Embryonic facial prominence (tissue), 1 donor: ENCODE results near the gene ABCD3.

Experiments
- DNase-seq: peaks from one replicate; pipeline ENCODE4 v3.0.0-alpha.2; 2016; ENCODE audit errors: extremely low spot score

ABCD3 gene

GRCh38 chr1:94462606-94463005 is 44.4 kb downstream of the ABCD3 start:
- DNase-seq = no peak

GRCh38 chr1:94463056-94463764 is 45.0 kb downstream of the ABCD3 start:
- DNase-seq = no peak

GRCh38 chr1:94463765-94464330 is 45.7 kb downstream of the ABCD3 start:
- DNase-seq = no peak

- DNase-seq = no peak
Observed at GRCh38 chr1:94468708-94469107, 50.5 kb downstream of the ABCD3 start.

DNA sequence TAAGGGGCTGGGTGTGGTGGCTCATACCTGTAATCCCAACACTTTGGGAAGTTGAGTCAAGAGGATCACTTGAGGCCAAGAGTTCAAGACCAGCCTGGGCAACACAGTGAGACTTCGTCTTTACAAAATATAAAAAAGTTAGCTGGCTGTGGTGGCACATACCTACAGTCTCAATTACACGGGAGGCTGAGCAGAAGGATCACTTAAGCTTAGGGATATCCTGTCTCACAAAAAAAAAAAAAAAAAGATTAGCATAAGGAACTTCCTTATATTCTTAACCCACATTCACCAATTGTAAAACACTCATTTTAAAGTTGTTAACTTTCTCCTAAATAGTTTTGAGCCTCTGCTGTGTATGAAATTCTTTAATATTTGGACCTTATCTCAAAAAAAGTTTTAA is 53.1 kb downstream of the ABCD3 start:
- DNase-seq = no peak

DNA sequence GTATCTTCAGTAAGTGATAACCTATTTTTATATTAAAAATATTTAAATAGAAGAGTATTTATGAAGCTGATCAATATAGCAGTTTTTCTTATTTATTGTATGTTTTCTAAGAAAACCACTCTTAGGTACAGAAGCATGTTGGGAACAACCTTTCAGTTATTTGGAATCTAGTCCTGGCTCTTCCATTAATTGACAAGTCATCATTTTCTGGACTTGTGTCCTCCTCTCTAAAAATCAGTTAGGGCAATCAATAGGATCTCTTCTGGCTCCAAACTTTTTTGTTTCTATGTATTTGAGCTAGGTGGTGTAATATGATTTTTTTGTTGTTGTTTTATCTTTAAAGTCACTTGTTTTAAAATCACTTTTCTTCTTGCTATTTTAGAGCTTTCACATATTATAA is 57.0 kb downstream of the ABCD3 start:
- DNase-seq = no peak

- no peak for DNase-seq
Observed at GRCh38 chr1:94479682-94480081, 61.5 kb downstream of the ABCD3 start.

- DNase-seq = peak; percentile 45
Observed at GRCh38 chr1:94481473-94481933, 63.3 kb downstream of the ABCD3 start.

DNA sequence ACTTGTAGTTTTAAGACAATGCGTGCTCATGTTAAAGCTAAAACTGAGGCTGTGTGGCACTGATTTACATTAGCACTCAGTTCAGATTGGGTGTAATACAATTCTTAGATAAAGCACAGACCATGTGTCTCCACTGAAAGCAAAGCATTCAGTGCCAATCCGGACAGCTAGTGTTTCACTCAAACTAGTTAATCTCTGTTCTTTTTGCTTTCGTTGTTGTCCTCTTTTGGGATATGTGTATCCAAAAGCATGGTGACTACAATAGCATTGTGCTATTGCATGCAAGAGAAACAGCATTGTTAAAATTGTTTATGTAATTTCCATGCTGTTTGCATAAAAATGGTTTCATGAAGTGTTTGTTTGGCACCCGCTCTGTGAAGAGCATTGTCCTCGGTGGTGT is 68.8 kb downstream of the ABCD3 start:
- no peak for DNase-seq

DNA sequence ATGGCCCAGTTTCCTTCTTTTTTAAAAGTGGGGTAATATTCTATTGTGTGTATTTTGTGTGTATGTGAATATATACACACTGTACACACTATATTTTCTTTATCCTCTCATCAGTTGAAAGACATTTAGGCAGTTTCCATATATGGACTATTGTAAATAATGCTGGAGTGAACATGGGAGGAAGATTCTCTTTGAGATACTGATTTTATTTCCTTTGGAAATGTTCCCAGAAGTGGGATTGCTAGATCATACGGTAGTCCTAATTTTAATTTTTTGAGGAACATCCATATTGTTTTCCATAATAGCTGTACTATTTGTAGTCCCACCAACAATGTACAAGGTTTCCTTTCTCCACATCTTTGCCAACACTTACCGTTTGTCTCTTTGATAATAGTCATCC is 72.4 kb downstream of the ABCD3 start:
- DNase-seq = no peak

GRCh38 chr1:94496076-94496755 is 78.0 kb downstream of the ABCD3 start:
- no peak for DNase-seq

GRCh38 chr1:94501426-94501825 is 83.2 kb downstream of the ABCD3 start:
- DNase-seq = no peak

- no peak for DNase-seq
Observed at GRCh38 chr1:94501935-94502334, 83.7 kb downstream of the ABCD3 start.

DNA sequence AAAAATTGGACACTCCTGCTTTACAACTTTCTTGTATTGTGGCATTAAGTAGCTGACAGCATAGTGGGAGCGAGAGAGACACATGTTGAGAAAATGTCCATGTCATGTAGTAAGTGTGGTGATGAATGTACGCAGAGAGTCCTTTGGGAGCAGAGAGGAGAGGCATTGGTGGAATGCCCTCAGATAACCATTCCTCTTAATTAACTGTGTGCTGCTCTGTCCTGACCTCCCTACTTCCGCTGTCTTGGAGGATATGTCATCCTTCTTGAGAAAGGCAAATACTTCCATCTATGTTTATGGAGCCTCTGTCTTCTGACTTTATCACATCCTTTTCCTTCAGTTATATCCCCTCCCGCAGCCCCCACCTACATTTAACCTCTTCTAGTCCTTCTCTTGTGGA is 85.0 kb downstream of the ABCD3 start:
- no peak for DNase-seq

GRCh38 chr1:94504601-94505000 is 86.4 kb downstream of the ABCD3 start:
- no peak for DNase-seq

DNA sequence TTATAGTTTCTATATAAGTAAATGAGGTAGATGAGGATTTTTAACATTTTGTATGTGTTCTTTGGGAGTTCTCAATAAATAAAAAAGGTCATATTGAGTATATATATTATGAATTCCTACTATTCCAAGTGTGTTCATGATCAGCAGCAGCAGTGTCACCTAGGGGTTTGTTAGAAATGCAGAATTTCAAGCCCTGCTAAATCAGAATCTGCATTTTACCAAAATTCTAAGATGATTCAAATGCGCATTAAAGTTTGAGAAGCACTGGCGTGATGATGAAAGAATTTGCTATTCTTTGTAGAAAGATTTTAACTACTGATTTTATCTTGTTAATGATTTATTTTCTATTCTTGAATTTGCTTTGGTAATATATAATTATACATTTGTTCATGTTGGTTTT is 94.6 kb downstream of the ABCD3 start:
- DNase-seq = no peak

DNA sequence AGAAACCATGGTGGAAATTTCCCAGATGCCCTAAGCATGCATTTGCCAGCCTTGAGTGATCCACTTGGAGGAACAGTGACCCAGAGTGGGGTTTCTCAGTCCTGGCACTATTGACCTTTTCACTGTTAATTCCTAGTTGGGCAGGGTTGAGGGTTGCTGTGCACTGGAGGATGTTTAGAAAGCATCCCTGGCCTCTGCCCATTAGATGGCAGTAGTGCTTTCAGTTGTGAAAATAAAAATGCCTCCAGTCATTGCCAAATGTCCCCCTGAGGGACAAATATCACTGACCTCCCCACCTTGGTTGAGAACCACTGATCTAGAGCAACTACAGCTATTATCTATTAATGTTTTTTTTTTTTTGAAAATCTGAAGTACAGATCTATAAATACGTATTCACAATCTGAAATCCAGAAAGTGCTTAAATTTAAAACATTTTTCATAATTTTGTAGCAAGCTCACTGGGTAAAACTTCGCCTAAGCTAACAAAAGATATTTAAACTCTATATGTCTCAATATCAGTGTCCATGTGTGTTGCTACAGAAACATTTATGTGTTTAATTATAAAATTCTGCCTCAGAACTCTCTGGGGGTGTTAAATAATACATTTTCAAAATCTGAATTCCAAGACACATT is 96.0 kb downstream of the ABCD3 start:
- no peak for DNase-seq

DNA sequence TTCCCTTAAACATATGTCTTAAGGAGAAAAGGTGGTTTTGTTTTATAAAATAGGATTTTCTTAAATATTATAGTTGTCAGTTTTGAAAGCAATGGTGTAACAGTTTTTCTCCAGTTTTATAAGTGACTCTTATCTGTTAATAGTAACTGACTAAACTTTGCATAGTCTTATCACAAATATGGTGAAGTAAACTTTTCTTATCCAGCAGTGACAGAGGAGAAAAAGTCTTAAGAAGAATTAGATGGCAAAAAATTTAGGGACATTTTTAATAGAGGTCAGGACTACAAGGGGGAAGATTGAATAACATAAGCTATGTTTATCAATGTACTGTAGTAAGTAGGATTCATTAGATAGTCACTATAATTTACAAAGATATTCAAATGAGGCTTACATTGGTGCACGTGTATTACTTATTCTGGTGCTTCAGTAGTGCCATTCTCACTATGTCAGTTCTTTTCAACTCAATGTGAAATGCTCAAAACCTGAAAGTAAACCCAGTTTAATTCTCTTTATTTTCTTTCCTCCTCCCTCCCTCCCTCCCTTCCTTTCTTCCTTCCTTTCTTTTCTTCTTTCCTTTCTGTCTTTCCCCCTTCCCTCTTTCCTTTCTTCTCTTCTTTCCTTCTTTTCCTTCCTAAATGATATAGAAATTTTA is 97.2 kb downstream of the ABCD3 start:
- no peak for DNase-seq

GRCh38 chr1:94519351-94519750 is 101.2 kb downstream of the ABCD3 start:
- no peak for DNase-seq

GRCh38 chr1:94522304-94522703 is 104.1 kb downstream of the ABCD3 start:
- no peak for DNase-seq

DNA sequence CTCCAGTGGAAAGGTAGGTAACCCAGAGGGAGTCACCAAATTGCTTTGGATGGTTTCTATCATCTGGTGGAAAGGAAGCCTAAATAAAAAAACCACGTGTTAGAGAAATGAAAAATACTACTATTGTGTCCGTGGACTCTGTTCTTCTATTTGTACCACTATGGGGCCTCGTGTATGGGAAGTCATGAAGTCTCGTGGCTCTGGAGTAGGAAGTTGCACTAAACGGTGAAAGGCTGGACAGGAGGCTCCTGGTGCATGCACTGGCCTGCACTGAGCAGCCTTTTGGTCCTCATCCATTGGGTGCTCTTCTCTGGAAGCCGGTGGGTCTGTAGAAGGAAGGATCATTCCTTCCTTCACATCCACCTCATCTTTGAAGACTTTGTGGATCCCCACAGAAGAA is 106.3 kb downstream of the ABCD3 start:
- DNase-seq = no peak
